H9 (cell line): ENCODE data around the gene SULT1A2. TPM values are rescaled to one million over a fixed set of nuclear protein-coding genes. Genes with fewer than 3 reads are reported as not detected.

Source experiments
- DNase-seq: peaks from one replicate; pipeline ENCODE4 v3.0.0-alpha.2; 2017
- H2AFZ ChIP-seq: one replicate; pipeline ENCODE4 v1.6.1; 2013; ENCODE audit warnings: mild to moderate bottlenecking, low read length, control low read depth, moderate library complexity
- H2AK5ac ChIP-seq: 2 replicates; pipeline ENCODE4 v1.6.1; 2013; ENCODE audit warnings: low read length, control low read depth, mixed read lengths; ENCODE audit not compliant: insufficient read length
- H2BK120ac ChIP-seq: one replicate; pipeline ENCODE4 v1.6.1; 2013; ENCODE audit warnings: low read depth, mild to moderate bottlenecking, low read length, control low read depth, inconsistent platforms; ENCODE audit not compliant: poor library complexity, severe bottlenecking
- H2BK12ac ChIP-seq: 2 replicates; pipeline ENCODE4 v1.6.1; 2013; ENCODE audit warnings: low read length, control low read depth, mixed read lengths, low read depth; ENCODE audit not compliant: insufficient read length
- H2BK15ac ChIP-seq: 2 replicates; pipeline ENCODE4 v1.6.1; 2013; ENCODE audit warnings: low read depth, low read length, control low read depth
- H2BK20ac ChIP-seq: one replicate; pipeline ENCODE4 v1.6.1; 2013; ENCODE audit warnings: low read depth, mild to moderate bottlenecking, low read length, control low read depth, inconsistent platforms; ENCODE audit not compliant: poor library complexity, severe bottlenecking
- H2BK5ac ChIP-seq: 2 replicates; pipeline ENCODE4 v1.6.1; 2013; ENCODE audit warnings: low read length, control low read depth, mixed read lengths; ENCODE audit not compliant: insufficient read length
- H3K14ac ChIP-seq: 2 replicates; pipeline ENCODE4 v1.6.1; 2013; ENCODE audit warnings: low read length, control low read depth; ENCODE audit not compliant: insufficient read depth
- H3K18ac ChIP-seq: 2 replicates; pipeline ENCODE4 v1.6.1; 2013; ENCODE audit warnings: low read depth, mild to moderate bottlenecking, mixed read lengths, low read length, control low read depth; ENCODE audit not compliant: insufficient read length
- H3K23ac ChIP-seq: 2 replicates; pipeline ENCODE4 v1.6.1; 2013; ENCODE audit warnings: low read length, control low read depth, mixed read lengths, low read depth; ENCODE audit not compliant: insufficient read length
- H3K23me2 ChIP-seq: 2 replicates; pipeline ENCODE4 v1.6.1; 2013; ENCODE audit warnings: low read depth, mild to moderate bottlenecking, mixed read lengths, low read length, control low read depth; ENCODE audit not compliant: insufficient read length, poor library complexity, severe bottlenecking
- H3K27ac ChIP-seq: 2 replicates; pipeline ENCODE4 v1.5.1; 2013; ENCODE audit warnings: low read length, control low read depth, mixed read lengths, low read depth; ENCODE audit not compliant: insufficient read length
- H3K27me3 ChIP-seq: 2 replicates; pipeline ENCODE4 v1.6.1; 2013; ENCODE audit warnings: low read length, control low read depth, inconsistent platforms; ENCODE audit not compliant: insufficient read depth
- H3K4ac ChIP-seq: 2 replicates; pipeline ENCODE4 v1.6.1; 2013; ENCODE audit warnings: low read depth, mild to moderate bottlenecking, control low read depth, inconsistent platforms, low read length, moderate library complexity
- H3K4me1 ChIP-seq: 2 replicates; pipeline ENCODE4 v1.6.1; 2013; ENCODE audit warnings: low read length, control low read depth, inconsistent platforms; ENCODE audit not compliant: insufficient read depth
- H3K4me2 ChIP-seq: 2 replicates; pipeline ENCODE4 v1.6.1; 2013; ENCODE audit warnings: low read length, control low read depth, mixed read lengths; ENCODE audit not compliant: insufficient read length, insufficient read depth
- H3K56ac ChIP-seq: 2 replicates; pipeline ENCODE4 v1.6.1; 2013; ENCODE audit warnings: low read depth, mild to moderate bottlenecking, mixed read lengths, low read length, control low read depth; ENCODE audit not compliant: insufficient read length
- H3K79me1 ChIP-seq: 2 replicates; pipeline ENCODE4 v1.6.1; 2013; ENCODE audit warnings: low read depth, mild to moderate bottlenecking, moderate library complexity, low read length, control low read depth, inconsistent platforms; ENCODE audit not compliant: insufficient read depth, poor library complexity, severe bottlenecking
- H3K79me2 ChIP-seq: 2 replicates; pipeline ENCODE4 v1.6.1; 2013; ENCODE audit warnings: low read length, control low read depth, inconsistent platforms; ENCODE audit not compliant: insufficient read depth
- H3K9ac ChIP-seq: 2 replicates; pipeline ENCODE4 v1.6.1; 2013; ENCODE audit warnings: low read length, control low read depth, mixed read lengths; ENCODE audit not compliant: insufficient read length; ENCODE audit errors: extremely low read depth
- H3K9me3 ChIP-seq: one replicate; pipeline ENCODE4 v1.6.1; 2013; ENCODE audit warnings: low read depth, low read length, inconsistent platforms; ENCODE audit not compliant: control insufficient read depth
- H3T11ph ChIP-seq: one replicate; pipeline ENCODE4 v1.6.1; 2013; ENCODE audit warnings: mild to moderate bottlenecking, low read length, control low read depth, inconsistent platforms
- H4K20me1 ChIP-seq: one replicate; pipeline ENCODE4 v1.6.1; 2013; ENCODE audit not compliant: control insufficient read depth, insufficient read length, insufficient read depth
- H4K5ac ChIP-seq: 2 replicates; pipeline ENCODE4 v1.6.1; 2013; ENCODE audit warnings: low read depth, mild to moderate bottlenecking, mixed read lengths, low read length, control low read depth; ENCODE audit not compliant: insufficient read length
- H4K8ac ChIP-seq: replicated peaks from 2 replicates; pipeline ENCODE4 v1.6.1; 2013; ENCODE audit warnings: low read length, control low read depth, mixed read lengths, low read depth; ENCODE audit not compliant: insufficient read length
- H4K91ac ChIP-seq: 2 replicates; pipeline ENCODE4 v1.6.1; 2013; ENCODE audit warnings: low read depth, mild to moderate bottlenecking, moderate library complexity, mixed read lengths, low read length, control low read depth; ENCODE audit not compliant: insufficient read length
- H3K27ac Mint-ChIP-seq, 3 experiments: 2 replicates in 2 of 3; 3 replicates in 1 of 3; pipeline ENCODE4 v1.8.0; 2020 to 2021; ENCODE audit warnings: mixed read lengths in 3 of 3, mild to moderate bottlenecking in 1 of 3, moderate library complexity in 1 of 3
- H3K27me3 Mint-ChIP-seq: 2 replicates; pipeline ENCODE4 v1.8.0; 2021; ENCODE audit warnings: low read depth, mild to moderate bottlenecking, moderate library complexity, mixed read lengths
- H3K36me3 Mint-ChIP-seq, 3 experiments: 2 replicates in 2 of 3; 3 replicates in 1 of 3; pipeline ENCODE4 v1.8.0; 2020 to 2021; ENCODE audit warnings: low read depth in 3 of 3, mixed read lengths in 3 of 3; ENCODE audit not compliant: insufficient read depth in 1 of 3
- H3K4me1 Mint-ChIP-seq, 2 experiments: 2 replicates each; pipeline ENCODE4 v1.8.0; 2020; ENCODE audit warnings: mixed read lengths in 2 of 2
- H3K4me3 Mint-ChIP-seq, 2 experiments: 2 replicates in 1 of 2; 3 replicates in 1 of 2; pipeline ENCODE4 v1.8.0; 2020 to 2021; ENCODE audit warnings: mild to moderate bottlenecking in 2 of 2, mixed read lengths in 2 of 2, moderate library complexity in 1 of 2
- H3K9me3 Mint-ChIP-seq, 2 experiments: 2 replicates in 1 of 2; 3 replicates in 1 of 2; pipeline ENCODE4 v1.8.0; 2020; ENCODE audit warnings: mild to moderate bottlenecking in 2 of 2, mixed read lengths in 2 of 2, moderate library complexity in 1 of 2
- CTCF ChIP-seq: fragments of 200-600 bp; sonication (generic); conservative IDR thresholded peaks from 3 replicates; pipeline ENCODE4 v1.8.0; 2021; ENCODE audit warnings: antibody characterized with exemption, mild to moderate bottlenecking
- WGBS: extraction: QIAGEN DNeasy Blood & Tissue Kit; methylation state at CpG from one replicate; pipeline ENCODE4 v1.1.7; 2013; ENCODE audit warnings: missing lambda C conversion rate, low lambda C conversion rate, mixed read lengths; ENCODE audit not compliant: insufficient read length; ENCODE audit errors: extremely low coverage; 5-methylcytosine and 5-hydroxymethylcytosine counted together
- total RNA-seq: library from RNA; stranded (reverse); gene quantifications from 2 replicates; pipeline ENCODE4 v1.2.1, GENCODE V29; 2021

Gene SULT1A2
- total RNA-seq, 1 experiment from 2014 or later: 0.66 TPM

DNA sequence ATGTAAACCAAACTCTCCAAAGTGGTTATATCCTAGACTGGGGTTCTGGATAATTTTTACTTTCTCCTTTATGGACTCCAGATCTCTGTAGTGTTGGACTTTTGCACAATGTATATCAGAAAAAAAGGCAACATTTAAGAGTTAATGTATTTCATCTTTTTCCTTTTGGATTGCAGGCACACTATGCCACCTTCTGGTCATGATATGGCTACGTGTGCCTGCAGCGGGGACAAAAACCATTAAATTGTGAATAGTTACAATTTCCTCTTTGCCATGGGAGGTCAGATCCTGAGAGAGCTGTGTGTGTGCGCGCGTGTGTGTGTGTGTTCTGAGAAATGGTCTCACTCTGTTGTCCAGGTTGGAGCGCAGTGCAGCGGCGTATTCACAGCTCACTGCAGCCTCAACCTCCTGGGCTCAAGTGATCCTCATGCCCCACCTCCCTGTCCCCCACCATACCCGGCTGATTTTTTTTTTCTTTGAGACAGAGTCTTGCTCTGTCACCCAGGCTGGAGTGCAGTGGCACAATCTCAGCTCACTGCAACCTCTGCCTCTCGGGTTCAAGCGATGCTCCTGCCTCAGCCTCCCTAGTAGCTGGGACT is 47.5 kb downstream of the SULT1A2 start:
- H3K27ac Mint-ChIP-seq: peak overlapping the region in 1 of 3 experiments; percentile 39; a peak in 1 of 7 replicates
- Histone ChIP-seq H3K4me2 (no peak overlapping the region), H3K56ac (no peak overlapping the region), H3K23me2 (no peaks in the 10 kb centered on the region), H3K23ac (no peak overlapping the region), H3K9me3 (no peaks in the 10 kb centered on the region), H3T11ph (no peak overlapping the region), H2BK120ac (no peak overlapping the region), H3K18ac (no peak overlapping the region), H3K4ac (no peak overlapping the region), H2AK5ac (no peak overlapping the region), H4K20me1 (no peaks in the 10 kb centered on the region), H2BK5ac (no peak overlapping the region), H4K5ac (no peak overlapping the region), H2BK15ac (no peak overlapping the region), H4K91ac (no peak overlapping the region), H2BK20ac (no peak overlapping the region), H3K9ac (no peak overlapping the region), H3K27me3 (no peaks in the 10 kb centered on the region), H3K79me1 (no peaks in the 10 kb centered on the region), H3K79me2 (no peaks in the 10 kb centered on the region), H2AFZ (no peak overlapping the region), H4K8ac (no peak overlapping the region), H3K14ac (no peak overlapping the region), H2BK12ac (no peak overlapping the region), H3K4me1 (no peaks in the 10 kb centered on the region), H3K27ac (no peak overlapping the region)
- H3K4me1 Mint-ChIP-seq: 0 out of 4 replicates have a peak, but pooled peaks cover 4% of the 10 kb centered on the region in 2 experiments
- no CpG with 5 or more reads among the region's 11 CpGs for WGBS
- no peaks in the 10 kb centered on the region for H3K9me3 Mint-ChIP-seq
- no peak overlapping the region for H3K4me3 Mint-ChIP-seq
- peak; percentile 50 for TF ChIP-seq CTCF
- no peaks in the 10 kb centered on the region for H3K36me3 Mint-ChIP-seq
- no peaks in the 10 kb centered on the region; the same call in 1 of the 2 replicates for H3K27me3 Mint-ChIP-seq
- DNase-seq: no peak
